ENCODE measurements around the gene SLC11A2. TPM values are rescaled to one million over a fixed set of nuclear protein-coding genes. Genes with fewer than 3 reads are reported as not detected.

SLC11A2 gene
- total and polyA plus RNA-seq, 7 donors: 15.7 to 55.3 (median 26.1) TPM

- TF ChIP-seq CTCF (IDR thresholded peaks at IDR 0.05): no peak
- H3K27ac ChIP-seq: no peak overlapping the region
- ATAC-seq (peak in 2 of 4 donors; percentile 50 to 60), DNase-seq (no peak)
- no peaks in the 10 kb centered on the region for H3K9me3 ChIP-seq
- H3K36me3 ChIP-seq (ENCODE audit: insufficient read depth in 1 of 2, low read depth in 1 of 2): no peaks in the 10 kb centered on the region
- H3K27me3 ChIP-seq (ENCODE audit: insufficient read depth in 3 of 3, low read length in 2 of 3): no peaks in the 10 kb centered on the region
- H3K4me1 ChIP-seq: peaks cover 9% of the 10 kb centered on the region
- 70 to 93% (median 71%) methylated on average over 3 of the region's 3 CpGs for WGBS, 3 donors
- no peak overlapping the region for H3K4me3 ChIP-seq
- intact Hi-C loops (cut with DNase I): no loop called here
These were observed 78.1 kb downstream of the SLC11A2 start for GRCh38 chr12:50947933-50948626.

GRCh38 chr12:50937653-50938052 lies 88.5 kb downstream of the SLC11A2 start:
- 91 to 98% (median 93%) methylated on average over 1 of the region's 1 CpG for WGBS, 3 donors
- Histone ChIP-seq H3K27me3 (ENCODE audit: insufficient read depth in 3 of 3, low read length in 2 of 3) (no peaks in the 10 kb centered on the region), H3K4me3 (no peak overlapping the region), H3K4me1 (peaks cover 22% of the 10 kb centered on the region), H3K9me3 (no peaks in the 10 kb centered on the region), H3K36me3 (ENCODE audit: insufficient read depth in 1 of 2, low read depth in 1 of 2) (no peaks in the 10 kb centered on the region), H3K27ac (no peak overlapping the region)
- no peak for TF ChIP-seq CTCF (IDR thresholded peaks at IDR 0.05)
- no peak for DNase-seq
- no peak for ATAC-seq
- intact Hi-C loops (cut with DNase I): no loop called here

- H3K9me3 ChIP-seq: no peaks in the 10 kb centered on the region
- ATAC-seq (no peak), DNase-seq (no peak)
- intact Hi-C loops (cut with DNase I): no loop called here
- no peaks in the 10 kb centered on the region for H3K27me3 ChIP-seq (ENCODE audit: insufficient read depth in 3 of 3, low read length in 2 of 3)
- H3K4me1 ChIP-seq: peaks cover 29% of the 10 kb centered on the region
- no peak overlapping the region for H3K27ac ChIP-seq
- no peak for TF ChIP-seq CTCF (IDR thresholded peaks at IDR 0.05)
- H3K4me3 ChIP-seq: no peak overlapping the region
- no peaks in the 10 kb centered on the region for H3K36me3 ChIP-seq (ENCODE audit: insufficient read depth in 1 of 2, low read depth in 1 of 2)
- 72 to 91% (median 77%) methylated on average over 9 of the region's 9 CpGs for WGBS, 3 donors
These were observed 89.2 kb downstream of the SLC11A2 start for GRCh38 chr12:50936821-50937530.

- ATAC-seq: no peak
These were observed 91.0 kb downstream of the SLC11A2 start for GRCh38 chr12:50934981-50935807.

More at GRCh38 chr12:50934981-50935807, 91.0 kb downstream of the SLC11A2 start:
- WGBS, 3 donors: 42 to 54% (median 47%) methylated on average over 6 of the region's 6 CpGs
- no peaks in the 10 kb centered on the region for H3K27me3 ChIP-seq (ENCODE audit: insufficient read depth in 3 of 3, low read length in 2 of 3)
- intact Hi-C loops (cut with DNase I): loop anchor here in 1 of 2 donors (5.0 kb wide), 1 partner anchor 173 kb away; the partner anchor contains the start of gene ATF1
- H3K36me3 ChIP-seq (ENCODE audit: insufficient read depth in 1 of 2, low read depth in 1 of 2): peaks cover 0 to 10% of the 10 kb centered on the region in 2 donors
- peak overlapping the region; percentile 66 for H3K27ac ChIP-seq
- H3K4me3 ChIP-seq: no peak overlapping the region
- no peak for DNase-seq
- TF ChIP-seq CTCF (IDR thresholded peaks at IDR 0.05): no peak
- no peaks in the 10 kb centered on the region for H3K9me3 ChIP-seq
- H3K4me1 ChIP-seq: peaks cover 40% of the 10 kb centered on the region
